HG03521 (cell line): ENCODE results near the gene PCBP3.
"Not testable (repeated sequence)": the region's sequence is repeated elsewhere in the genome, so short reads cannot be mapped to it uniquely, and the experiment has no call there.

Source experiments
- ATAC-seq: cut with Tn5 transposase; IDR thresholded peaks from one replicate; pipeline ENCODE4 v1.9.1; 2021; ENCODE audit warnings: mild to moderate bottlenecking, moderate library complexity; ENCODE audit not compliant: unreplicated experiment

PCBP3 gene

DNA sequence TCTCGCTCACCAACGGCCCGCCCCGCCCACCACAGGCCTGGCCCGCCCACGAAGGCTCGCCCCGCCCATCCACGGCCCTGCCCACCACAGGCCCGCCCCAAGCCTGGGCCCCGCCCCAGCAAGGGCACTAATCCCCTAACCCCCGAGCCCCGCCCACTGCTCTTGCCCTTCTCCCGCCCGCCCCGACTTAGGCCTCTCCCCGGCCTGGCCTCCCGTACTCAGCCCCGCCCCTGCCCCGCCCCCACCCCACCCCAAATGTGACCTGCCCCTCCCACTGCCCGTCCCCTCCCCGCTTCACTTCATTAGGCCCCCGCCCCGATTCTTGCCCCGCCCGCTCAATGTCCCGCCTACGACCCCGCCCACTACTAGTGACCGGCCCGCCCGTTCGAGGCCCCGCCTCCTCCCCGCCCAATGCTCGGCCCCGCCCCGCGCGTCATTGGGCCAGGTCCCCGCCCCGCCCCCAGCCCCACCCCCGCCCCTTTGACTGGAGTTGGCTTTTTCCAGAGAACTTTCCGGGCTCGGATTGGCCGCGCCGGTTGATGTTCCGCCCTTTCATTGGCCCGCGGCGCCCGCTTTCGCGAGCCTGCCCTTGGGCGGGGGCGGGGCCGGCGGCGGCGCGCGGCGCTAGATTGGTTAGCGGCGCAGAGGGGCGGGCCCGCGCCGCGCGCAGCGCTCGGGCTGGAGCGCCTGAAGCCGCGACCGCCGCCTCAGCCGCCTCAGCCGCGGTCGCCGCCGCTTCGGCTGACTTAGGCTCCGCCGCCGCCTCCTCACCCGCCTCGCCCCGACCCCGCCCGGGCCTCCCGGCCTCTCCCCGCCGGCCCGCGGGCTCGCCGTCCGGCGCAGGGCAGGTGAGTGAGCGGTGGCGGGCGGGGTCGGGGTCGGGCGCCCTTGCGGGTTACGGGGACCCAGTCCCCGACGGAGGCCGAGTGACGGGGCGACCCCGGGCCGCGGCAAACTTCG is at the start of gene PCBP3:
TSS of gene PCBP3 (plus strand) at position 705 of the 960 bp plus-strand sequence. CDS start 206,361 bp downstream, outside the sequence.
- peak; percentile 74 for ATAC-seq

GRCh38 chr21:45594721-45595489 is 48.6 kb upstream of the PCBP3 start:
- no peak for ATAC-seq

- no peak for ATAC-seq
These were observed 47.8 kb upstream of the PCBP3 start for GRCh38 chr21:45595574-45596295.

DNA sequence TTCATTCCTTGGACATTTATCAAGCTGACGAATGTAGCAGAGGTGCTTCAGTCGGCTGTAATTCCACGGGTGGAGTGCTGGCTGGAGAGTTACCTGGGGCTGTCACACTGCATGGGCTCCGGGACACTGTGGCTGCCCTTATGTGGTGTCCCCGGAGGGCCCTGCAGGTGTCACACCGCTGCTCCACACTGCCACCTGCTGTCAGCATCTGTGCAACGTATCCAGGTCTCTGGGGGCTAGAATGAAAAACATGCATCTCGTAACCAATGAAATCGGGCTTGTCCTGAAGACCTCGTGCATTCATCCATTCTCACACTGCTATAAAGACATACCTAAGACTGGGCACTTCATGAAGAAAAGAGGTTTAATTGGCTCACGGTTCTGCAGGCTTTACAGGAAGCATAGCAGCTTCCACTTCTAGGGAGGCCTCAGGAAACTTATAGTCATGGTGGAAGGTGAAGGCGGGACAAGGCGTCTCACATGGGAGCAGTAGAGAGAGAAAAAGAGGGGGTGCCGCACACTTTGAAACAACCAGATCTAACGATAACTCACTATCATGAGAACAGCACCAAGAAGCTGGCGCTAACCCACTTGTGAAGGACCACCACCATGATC is 46.7 kb upstream of the PCBP3 start:
- ATAC-seq = no peak

DNA sequence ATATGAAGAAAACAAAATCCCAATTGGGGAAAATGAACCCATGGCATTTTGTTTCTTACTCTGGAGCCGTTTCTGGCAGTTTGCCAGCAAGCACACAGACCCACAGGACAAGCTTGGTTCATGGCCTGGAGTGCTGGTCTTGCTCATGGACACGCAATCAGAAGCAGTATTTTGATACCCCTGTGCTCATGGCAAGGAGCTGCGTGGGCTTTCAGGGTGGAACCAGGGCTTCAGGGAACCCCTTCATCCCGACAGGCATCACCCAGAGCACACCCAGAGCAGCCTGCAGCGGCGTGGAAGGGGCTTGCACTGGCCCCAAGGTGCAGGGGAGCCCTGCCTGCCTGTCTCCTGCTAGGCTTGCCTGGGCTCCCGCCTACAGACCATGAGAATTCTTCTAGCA is 45.4 kb upstream of the PCBP3 start:
- no peak for ATAC-seq

DNA sequence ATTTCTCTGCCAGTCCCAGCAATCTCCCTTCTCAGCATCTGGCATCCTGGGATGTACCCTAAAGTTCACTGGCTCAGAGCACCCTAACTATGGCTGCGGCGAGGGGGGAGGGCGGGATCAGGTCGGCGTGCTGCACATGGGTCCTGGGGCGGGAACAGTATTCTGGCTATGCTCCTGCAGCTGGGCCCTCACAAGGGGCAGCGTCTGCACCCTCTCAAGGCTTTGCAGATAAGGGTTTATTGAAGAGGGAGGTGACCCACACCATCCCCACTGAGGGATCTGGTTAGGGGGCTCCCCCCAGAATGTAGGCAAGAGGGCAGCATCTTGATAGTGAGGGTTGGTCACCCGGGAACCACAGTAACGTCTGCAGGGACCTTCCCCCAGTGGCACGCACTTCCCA is 44.9 kb upstream of the PCBP3 start:
- no peak for ATAC-seq

DNA sequence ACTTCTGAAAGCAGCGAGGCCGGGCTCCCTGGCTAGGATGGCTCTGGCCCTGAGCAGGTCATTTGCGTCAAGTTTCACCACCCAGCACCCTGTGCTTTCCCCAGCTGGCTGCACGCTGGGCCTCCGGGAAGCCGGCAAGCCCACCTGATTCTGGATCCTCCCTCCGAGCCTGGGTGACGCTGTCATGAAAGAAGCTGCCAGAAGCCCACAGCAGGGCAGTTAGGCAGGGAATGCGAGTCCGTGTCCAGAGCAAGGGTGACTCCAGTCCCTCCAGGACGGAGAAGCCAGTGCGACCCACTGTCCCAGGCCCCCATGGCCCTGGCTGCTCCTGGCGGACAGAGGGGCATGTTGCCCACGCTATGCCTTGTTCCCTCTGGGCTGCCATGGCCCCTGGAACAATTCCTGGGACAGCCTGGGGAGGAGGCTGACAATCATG is 44.4 kb upstream of the PCBP3 start:
- no peak for ATAC-seq

DNA sequence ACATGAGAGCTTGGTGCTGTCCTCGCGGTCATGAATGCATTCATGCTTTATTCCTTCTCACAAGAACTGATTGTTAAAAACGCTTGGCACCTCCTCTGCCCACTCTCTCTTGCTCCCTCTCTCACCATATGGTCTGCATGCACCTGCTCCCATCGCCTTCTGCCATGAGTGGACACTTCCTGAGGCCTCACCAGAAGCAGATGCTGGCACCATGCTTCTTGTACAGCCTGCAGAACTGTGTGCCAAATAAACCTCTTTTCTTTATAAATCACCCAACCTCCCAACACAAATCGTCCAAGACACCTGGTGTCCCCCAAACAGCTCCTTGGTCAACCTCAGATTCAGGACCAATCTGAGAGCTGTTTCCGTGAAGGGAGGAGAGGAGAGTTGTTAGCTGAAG is 43.3 kb upstream of the PCBP3 start:
- ATAC-seq = no peak

DNA sequence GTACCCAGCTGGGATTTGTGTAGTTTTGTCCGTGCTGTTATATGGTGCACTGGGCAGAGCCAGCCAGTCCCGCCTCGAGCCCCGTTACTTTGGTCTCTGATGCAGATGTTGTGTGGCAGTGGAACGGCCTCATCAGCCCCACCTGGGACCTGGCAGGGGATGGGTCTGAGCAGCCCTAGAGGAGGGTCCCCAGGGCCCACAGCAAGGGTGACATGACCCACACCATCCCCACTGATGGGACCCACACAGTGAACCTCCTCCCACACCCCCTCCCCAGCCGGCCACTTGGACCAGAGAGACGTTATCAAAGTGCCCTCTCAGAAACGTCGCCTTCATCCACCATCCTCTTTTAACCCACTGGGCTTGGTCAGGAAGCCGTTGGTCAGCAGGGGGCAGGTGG is 42.0 kb upstream of the PCBP3 start:
- no peak for ATAC-seq

- no peak for ATAC-seq
These were observed 41.4 kb upstream of the PCBP3 start for GRCh38 chr21:45602106-45602505.

- ATAC-seq = no peak
These were observed 40.0 kb upstream of the PCBP3 start for GRCh38 chr21:45603481-45603880.

DNA sequence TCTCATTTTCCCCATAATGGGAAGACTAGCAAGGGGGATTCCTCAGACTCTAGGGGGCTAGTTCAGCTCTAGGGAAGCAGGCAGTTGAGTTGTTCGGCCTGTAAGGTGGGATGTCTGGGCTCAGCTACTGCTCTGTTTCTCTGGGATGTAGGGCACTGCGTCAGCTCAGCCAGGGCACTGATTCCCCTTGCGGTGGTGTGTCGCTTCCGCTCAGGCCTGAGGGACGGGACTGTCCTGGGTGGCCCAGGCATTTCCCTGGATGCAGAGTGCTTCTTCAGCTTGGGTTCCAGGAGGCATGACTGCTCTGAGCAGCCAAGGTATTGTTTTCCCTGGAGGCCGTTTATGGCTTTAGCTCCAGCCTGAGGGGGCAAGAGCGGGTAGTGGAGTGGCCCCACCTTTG is 38.8 kb upstream of the PCBP3 start:
- not testable (repeated sequence) for ATAC-seq

DNA sequence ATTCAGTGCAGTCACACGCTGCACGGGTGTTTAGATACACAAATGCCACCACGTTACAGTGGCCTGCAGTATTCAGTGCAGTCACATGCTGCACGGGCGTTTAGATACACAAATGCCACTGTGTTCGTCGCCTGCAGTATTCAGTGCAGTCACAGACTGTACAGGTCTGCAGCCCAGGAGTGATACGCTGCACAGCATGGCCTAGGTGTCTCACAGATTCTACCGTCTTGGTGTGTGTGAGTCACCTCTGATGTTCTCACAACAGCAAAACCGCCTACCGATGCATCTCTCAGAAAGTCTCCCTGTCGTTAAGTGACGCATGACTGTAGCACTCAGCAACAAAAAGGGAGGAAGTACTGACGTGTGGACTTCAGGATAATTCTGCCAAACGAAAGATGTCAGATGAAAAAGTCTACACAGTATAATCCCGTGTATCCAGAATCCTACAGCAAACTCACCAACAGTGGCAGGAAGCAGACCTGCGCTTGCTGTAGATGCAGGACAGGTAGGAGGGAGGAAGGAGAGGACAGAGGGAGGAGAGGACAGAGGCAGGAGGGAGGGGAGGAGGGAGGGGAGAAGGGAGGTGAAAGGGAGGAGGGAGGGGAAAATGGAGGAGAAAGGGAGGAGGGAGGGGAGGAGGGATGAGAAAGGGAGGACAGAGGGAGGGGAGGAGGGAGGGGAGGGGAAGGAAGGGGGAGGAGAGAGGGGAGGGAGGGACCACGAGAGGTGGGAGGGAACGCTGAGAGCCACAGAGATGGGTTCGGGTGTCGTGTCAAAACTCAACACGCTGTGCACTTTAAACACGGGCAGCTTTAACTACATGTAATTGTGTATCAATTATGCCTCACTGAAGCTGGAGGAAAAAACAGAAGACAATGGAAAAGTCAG is 36.3 kb upstream of the PCBP3 start:
- no peak for ATAC-seq

DNA sequence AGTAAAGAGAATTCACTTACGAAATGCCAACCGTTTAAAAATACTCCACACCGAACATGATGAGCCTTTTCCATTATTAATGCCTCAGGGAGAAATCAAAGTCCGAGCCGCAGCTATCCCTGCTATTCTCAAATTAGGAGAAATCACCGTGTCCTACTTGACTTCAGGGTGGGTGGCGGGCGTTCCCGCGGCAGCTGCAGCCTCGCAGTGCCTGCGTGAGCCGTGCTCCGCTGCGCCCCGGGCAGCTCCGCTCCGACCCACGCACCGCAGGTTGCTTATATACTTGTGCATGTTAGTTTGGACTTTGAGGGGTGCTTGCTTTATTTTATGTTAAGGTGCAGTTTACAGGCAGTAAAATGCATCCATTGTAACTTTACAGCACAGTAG is 35.6 kb upstream of the PCBP3 start:
- ATAC-seq = no peak

GRCh38 chr21:45608747-45609470 is 34.6 kb upstream of the PCBP3 start:
- ATAC-seq = not testable (repeated sequence)

- ATAC-seq = not testable (repeated sequence)
These were observed 33.9 kb upstream of the PCBP3 start for GRCh38 chr21:45609616-45610015.

GRCh38 chr21:45611296-45611695 is 32.2 kb upstream of the PCBP3 start:
- no peak for ATAC-seq

- no peak for ATAC-seq
These were observed 31.4 kb upstream of the PCBP3 start for GRCh38 chr21:45611939-45612664.
